A549 treated with CORT108297 at 1 μM for 4 hours (cell line): ENCODE data around the gene CDY1. TPM values are rescaled to one million over a fixed set of nuclear protein-coding genes. Genes with fewer than 3 reads are reported as not detected.

Experiments
- total RNA-seq: library from RNA; stranded (reverse); fragments of 200-300 nt; extraction: Qiagen RNA extraction; gene quantifications from 5 replicates; pipeline ENCODE4 v1.2.3, GENCODE V29; 2022

Gene CDY1
- not detected in 5 replicates for total RNA-seq

GRCh38 chrY:25621817-25622216, at the start of gene CDY1:
Gene CDY1, plus strand, starts transcription at chrY:25622117. Its CDS starts 326 bp downstream, at chrY:25622443.

